ENCODE measurements around the gene VWC2L.

DNA sequence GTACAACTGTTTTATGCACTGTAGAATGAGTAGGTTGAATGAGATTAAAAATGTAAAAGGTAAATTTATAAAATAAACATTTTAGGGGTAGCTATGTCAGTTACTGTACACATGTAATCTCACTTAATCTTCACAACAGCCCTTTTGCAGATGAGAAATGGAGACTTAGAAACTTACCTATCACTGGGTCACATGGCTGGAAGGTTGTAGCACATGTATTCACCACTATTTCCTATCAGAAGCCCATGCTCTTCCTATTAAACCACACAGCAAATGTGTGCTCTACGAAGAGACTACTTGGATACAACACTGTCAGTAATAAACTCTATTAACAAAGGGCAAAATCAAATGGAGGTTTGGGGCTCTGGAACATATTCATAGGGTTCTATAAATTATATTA, 60.5 kb downstream of the VWC2L start:
- TF ChIP-seq, protein P1, sequence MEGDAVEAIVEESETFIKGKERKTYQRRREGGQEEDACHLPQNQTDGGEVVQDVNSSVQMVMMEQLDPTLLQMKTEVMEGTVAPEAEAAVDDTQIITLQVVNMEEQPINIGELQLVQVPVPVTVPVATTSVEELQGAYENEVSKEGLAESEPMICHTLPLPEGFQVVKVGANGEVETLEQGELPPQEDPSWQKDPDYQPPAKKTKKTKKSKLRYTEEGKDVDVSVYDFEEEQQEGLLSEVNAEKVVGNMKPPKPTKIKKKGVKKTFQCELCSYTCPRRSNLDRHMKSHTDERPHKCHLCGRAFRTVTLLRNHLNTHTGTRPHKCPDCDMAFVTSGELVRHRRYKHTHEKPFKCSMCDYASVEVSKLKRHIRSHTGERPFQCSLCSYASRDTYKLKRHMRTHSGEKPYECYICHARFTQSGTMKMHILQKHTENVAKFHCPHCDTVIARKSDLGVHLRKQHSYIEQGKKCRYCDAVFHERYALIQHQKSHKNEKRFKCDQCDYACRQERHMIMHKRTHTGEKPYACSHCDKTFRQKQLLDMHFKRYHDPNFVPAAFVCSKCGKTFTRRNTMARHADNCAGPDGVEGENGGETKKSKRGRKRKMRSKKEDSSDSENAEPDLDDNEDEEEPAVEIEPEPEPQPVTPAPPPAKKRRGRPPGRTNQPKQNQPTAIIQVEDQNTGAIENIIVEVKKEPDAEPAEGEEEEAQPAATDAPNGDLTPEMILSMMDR (IDR thresholded peaks at IDR 0.05; ENCODE audit: low read depth, low read length, poor library complexity, severe bottlenecking), result no peak
- no peak for TF ChIP-seq EZH2phosphoT487 (IDR thresholded peaks at IDR 0.05; ENCODE audit: borderline replicate concordance, low read length)
